Measurements from ENCODE around the gene TOB1.

GRCh38 chr17:50906443-50906842, 40.3 kb upstream of the TOB1 start:
- TF ChIP-seq EZH2phosphoT487 (IDR thresholded peaks at IDR 0.05; ENCODE audit: borderline replicate concordance, low read depth, low read length) (no peak), CTCF (conservative IDR thresholded peaks at IDR 0.05; ENCODE audit: low read length) (no peak)
